OCI-LY3 (cell line): ENCODE data around the gene MYL6.

Experiments
- H2AFZ ChIP-seq: fragments of 200-600, 300-600 bp; shearing (Covaris generic); 2 replicates; pipeline ENCODE4 v1.6.0; 2014; ENCODE audit warnings: antibody characterized with exemption, low read depth, low read length
- H3K27ac ChIP-seq: fragments of 200-600, 300-600 bp; sonication (generic); 2 replicates; pipeline ENCODE4 v1.5.1; 2014; ENCODE audit warnings: mild to moderate bottlenecking, low read length, moderate library complexity, mixed read lengths
- H3K27me3 ChIP-seq: fragments of 200-600, 300-600 bp; sonication (generic); 2 replicates; pipeline ENCODE4 v1.6.1; 2014; ENCODE audit warnings: low read depth, low read length, mixed read lengths
- H3K36me3 ChIP-seq: fragments of 200-600, 300-600 bp; sonication (generic); replicated peaks from 2 replicates; pipeline ENCODE3; 2014; ENCODE audit warnings: low read depth, low read length, mixed read lengths
- H3K4me1 ChIP-seq: fragments of 300-600, 200-600 bp; sonication (generic); 2 replicates; pipeline ENCODE4 v1.6.1; 2014; ENCODE audit warnings: low read length, mixed read lengths
- H3K4me2 ChIP-seq: fragments of 200-600, 300-600 bp; sonication (generic); 2 replicates; pipeline ENCODE4 v1.6.1; 2014; ENCODE audit warnings: low read length, mixed read lengths
- H3K4me3 ChIP-seq: fragments of 300-600, 200-600 bp; sonication (generic); 2 replicates; pipeline ENCODE4 v1.5.1; 2014; ENCODE audit warnings: antibody characterized with exemption, mild to moderate bottlenecking, low read length, moderate library complexity
- H3K79me2 ChIP-seq: fragments of 300-600, 200-600 bp; shearing (Covaris generic); 2 replicates; pipeline ENCODE4 v1.6.1; 2014; ENCODE audit warnings: mild to moderate bottlenecking, low read length, mixed read lengths
- H3K9ac ChIP-seq: fragments of 300-600, 200-600 bp; shearing (Covaris generic); 2 replicates; pipeline ENCODE4 v1.6.0; 2014; ENCODE audit warnings: mild to moderate bottlenecking, low read length, moderate library complexity
- H3K9me3 ChIP-seq: fragments of 200-600, 300-600 bp; shearing (Covaris generic); 2 replicates; pipeline ENCODE4 v1.6.1; 2014; ENCODE audit warnings: low read length, mixed read lengths; ENCODE audit not compliant: insufficient read depth
- H4K20me1 ChIP-seq: fragments of 200-600, 300-600 bp; sonication (generic); 2 replicates; pipeline ENCODE4 v1.6.1; 2016; ENCODE audit warnings: low read length, mixed read lengths; ENCODE audit not compliant: insufficient read depth
- EZH2phosphoT487 ChIP-seq: fragments of 200-600 bp; shearing (Covaris generic); IDR thresholded peaks from 2 replicates; pipeline ENCODE4 v1.6.1; 2018; ENCODE audit warnings: antibody characterized with exemption, mixed run types, low read depth
- TF ChIP-seq, protein P1 (sequence below): fragments of 200-600, 300-600 bp; sonication (generic); IDR thresholded peaks from 2 replicates; pipeline ENCODE4 v1.5.1; 2014; ENCODE audit warnings: antibody characterized with exemption, low read length, low read depth

Gene MYL6

DNA sequence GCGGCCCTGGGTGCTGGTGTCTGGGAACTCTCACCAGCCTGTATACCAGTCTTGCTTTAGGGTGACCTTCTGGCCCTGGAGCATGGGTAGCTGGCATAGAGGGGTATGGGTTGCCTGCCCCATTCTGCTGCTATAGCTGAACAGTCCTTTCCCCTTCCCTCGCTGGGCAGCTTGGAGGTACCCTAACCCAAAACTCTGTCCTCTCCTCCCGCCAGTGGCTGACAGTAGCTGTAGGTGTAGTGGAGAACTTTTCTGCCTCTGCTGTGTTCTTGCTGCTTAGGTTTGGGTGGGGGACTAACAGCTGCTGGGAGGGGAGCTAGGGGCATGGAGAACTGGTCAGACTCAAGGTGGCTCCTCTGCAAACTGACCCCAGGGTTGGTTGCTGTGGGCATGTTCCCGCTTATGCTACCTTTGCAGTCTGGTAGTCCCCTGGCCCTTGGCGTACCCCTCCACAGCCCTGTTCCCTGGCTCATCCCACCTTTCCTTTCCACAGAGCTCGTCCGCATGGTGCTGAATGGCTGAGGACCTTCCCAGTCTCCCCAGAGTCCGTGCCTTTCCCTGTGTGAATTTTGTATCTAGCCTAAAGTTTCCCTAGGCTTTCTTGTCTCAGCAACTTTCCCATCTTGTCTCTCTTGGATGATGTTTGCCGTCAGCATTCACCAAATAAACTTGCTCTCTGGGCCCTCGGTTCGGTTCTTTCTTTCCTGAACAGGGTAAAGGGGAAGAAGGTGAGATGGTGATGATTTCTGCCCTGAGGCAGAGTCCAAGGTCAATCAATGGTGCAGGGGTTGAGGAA is 2.9 kb downstream of the MYL6 start:
- H3K9ac ChIP-seq, result no peak overlapping the region
- no peaks in the 10 kb centered on the region for H3K9me3 ChIP-seq
- H2AFZ ChIP-seq, result no peak overlapping the region
- TF ChIP-seq, protein P1, sequence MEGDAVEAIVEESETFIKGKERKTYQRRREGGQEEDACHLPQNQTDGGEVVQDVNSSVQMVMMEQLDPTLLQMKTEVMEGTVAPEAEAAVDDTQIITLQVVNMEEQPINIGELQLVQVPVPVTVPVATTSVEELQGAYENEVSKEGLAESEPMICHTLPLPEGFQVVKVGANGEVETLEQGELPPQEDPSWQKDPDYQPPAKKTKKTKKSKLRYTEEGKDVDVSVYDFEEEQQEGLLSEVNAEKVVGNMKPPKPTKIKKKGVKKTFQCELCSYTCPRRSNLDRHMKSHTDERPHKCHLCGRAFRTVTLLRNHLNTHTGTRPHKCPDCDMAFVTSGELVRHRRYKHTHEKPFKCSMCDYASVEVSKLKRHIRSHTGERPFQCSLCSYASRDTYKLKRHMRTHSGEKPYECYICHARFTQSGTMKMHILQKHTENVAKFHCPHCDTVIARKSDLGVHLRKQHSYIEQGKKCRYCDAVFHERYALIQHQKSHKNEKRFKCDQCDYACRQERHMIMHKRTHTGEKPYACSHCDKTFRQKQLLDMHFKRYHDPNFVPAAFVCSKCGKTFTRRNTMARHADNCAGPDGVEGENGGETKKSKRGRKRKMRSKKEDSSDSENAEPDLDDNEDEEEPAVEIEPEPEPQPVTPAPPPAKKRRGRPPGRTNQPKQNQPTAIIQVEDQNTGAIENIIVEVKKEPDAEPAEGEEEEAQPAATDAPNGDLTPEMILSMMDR, result no peak
- H3K27ac ChIP-seq, result no peak overlapping the region
- H3K4me2 ChIP-seq, result peak overlapping the region; percentile 91; the same call in 1 of the 2 replicates
- no peak overlapping the region for H3K4me3 ChIP-seq
- no peaks in the 10 kb centered on the region for H3K27me3 ChIP-seq
- H4K20me1 ChIP-seq, result peaks cover 24% of the 10 kb centered on the region
- peaks cover 29% of the 10 kb centered on the region for H3K79me2 ChIP-seq
- H3K36me3 ChIP-seq, result peaks cover 68% of the 10 kb centered on the region
- H3K4me1 ChIP-seq, result peaks cover 21% of the 10 kb centered on the region

DNA sequence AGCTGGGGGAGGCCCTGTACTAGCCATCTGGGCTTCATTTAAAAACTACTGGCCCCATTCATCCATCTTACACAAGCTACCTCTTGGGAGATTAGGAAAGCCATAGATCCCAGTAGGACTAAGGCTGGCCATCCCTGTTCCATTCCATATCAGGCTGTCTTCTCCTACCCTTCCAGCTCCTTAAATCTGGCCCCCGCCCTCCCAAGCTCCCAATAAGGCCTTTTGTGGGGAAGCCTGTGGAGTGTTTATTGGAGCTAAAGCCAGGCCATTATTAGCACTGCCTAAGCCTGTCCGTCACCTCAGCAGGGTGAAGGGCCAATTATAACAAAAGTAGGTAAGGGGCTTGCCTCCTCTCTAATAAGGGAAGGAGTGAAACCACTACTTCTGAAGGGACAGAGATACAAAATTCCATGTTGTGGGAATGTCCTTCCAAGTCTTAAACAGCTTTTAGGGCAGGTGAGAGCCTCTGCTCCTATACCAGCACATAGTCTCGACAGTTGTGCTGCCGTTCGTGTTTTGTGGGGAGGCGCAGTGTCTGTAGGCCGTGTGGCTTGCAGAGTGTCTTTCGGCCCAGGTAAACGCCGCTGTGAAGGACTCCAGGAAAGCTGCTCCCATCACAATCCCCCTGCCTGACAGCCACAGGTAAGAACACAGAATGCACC is 3.7 kb downstream of the MYL6 start:
- no peak overlapping the region for H3K4me3 ChIP-seq

GRCh38 chr12:56162468-56163290 is 4.5 kb downstream of the MYL6 start:
- Histone ChIP-seq H3K9ac (no peak overlapping the region), H3K4me2 (no peak overlapping the region), H3K36me3 (peaks cover 68% of the 10 kb centered on the region), H3K4me3 (no peak overlapping the region), H3K4me1 (peaks cover 15% of the 10 kb centered on the region), H2AFZ (no peak overlapping the region), H3K9me3 (no peaks in the 10 kb centered on the region), H3K27me3 (no peaks in the 10 kb centered on the region), H4K20me1 (peaks cover 24% of the 10 kb centered on the region), H3K27ac (no peak overlapping the region), H3K79me2 (peaks cover 29% of the 10 kb centered on the region)
- TF ChIP-seq EZH2phosphoT487, result no peak
- TF ChIP-seq, protein P1, result no peak

More for the DNA sequence above, 3.7 kb downstream of the MYL6 start:
- Histone ChIP-seq H3K79me2 (peaks cover 29% of the 10 kb centered on the region), H3K4me2 (no peak overlapping the region), H2AFZ (no peak overlapping the region), H3K27ac (no peak overlapping the region), H3K4me1 (peaks cover 21% of the 10 kb centered on the region), H3K9ac (no peak overlapping the region), H3K27me3 (no peaks in the 10 kb centered on the region), H3K9me3 (no peaks in the 10 kb centered on the region), H3K36me3 (peaks cover 68% of the 10 kb centered on the region), H4K20me1 (peaks cover 24% of the 10 kb centered on the region)
- TF ChIP-seq, protein P1, result no peak
- no peak for TF ChIP-seq EZH2phosphoT487
